Measurements from ENCODE around the gene SRGAP3. TPM values are rescaled to one million over a fixed set of nuclear protein-coding genes. Genes with fewer than 3 reads are reported as not detected.

The SRGAP3 gene
- total RNA-seq, 2 donors from 2014 or later = 2.6 to 12.8 TPM

- no peaks in the 10 kb centered on the region for H3K9me3 ChIP-seq
- no peak overlapping the region for H3K4me3 ChIP-seq
- no peak overlapping the region for H3K27ac ChIP-seq
- no peaks in the 10 kb centered on the region for H3K27me3 ChIP-seq (replicated peaks; ENCODE audit: insufficient read depth)
- H3K4me1 ChIP-seq (ENCODE audit: control insufficient read depth in 1 of 2, low read depth in 2 of 2) = no peaks in the 10 kb centered on the region
- TF ChIP-seq CTCF (IDR thresholded peaks at IDR 0.05) = no peak
- DNase-seq (ENCODE audit: low spot score) (no peak), ATAC-seq (ENCODE audit: insufficient number of reproducible peaks, low FRiP score, low read depth) (no peak)
- H3K36me3 ChIP-seq = no peaks in the 10 kb centered on the region
These were observed 125.6 kb downstream of the SRGAP3 start for GRCh38 chr3:9123840-9124239.

GRCh38 chr3:9122732-9123364, 126.6 kb downstream of the SRGAP3 start:
- no peak overlapping the region for H3K27ac ChIP-seq
- no peak for ATAC-seq (ENCODE audit: insufficient number of reproducible peaks, low FRiP score, low read depth)
- H3K27me3 ChIP-seq (replicated peaks; ENCODE audit: insufficient read depth) = no peaks in the 10 kb centered on the region
- H3K4me3 ChIP-seq = no peak overlapping the region
- no peak for TF ChIP-seq CTCF (IDR thresholded peaks at IDR 0.05)
- no peaks in the 10 kb centered on the region for H3K4me1 ChIP-seq (ENCODE audit: control insufficient read depth in 1 of 2, low read depth in 2 of 2)
- no peaks in the 10 kb centered on the region for H3K9me3 ChIP-seq
- DNase-seq (ENCODE audit: low spot score) = no peak
- H3K36me3 ChIP-seq = no peaks in the 10 kb centered on the region

GRCh38 chr3:9121366-9122001, 128.0 kb downstream of the SRGAP3 start:
- Histone ChIP-seq H3K27ac (no peak overlapping the region), H3K9me3 (no peaks in the 10 kb centered on the region), H3K36me3 (no peaks in the 10 kb centered on the region), H3K27me3 (replicated peaks; ENCODE audit: insufficient read depth) (no peaks in the 10 kb centered on the region), H3K4me1 (ENCODE audit: control insufficient read depth in 1 of 2, low read depth in 2 of 2) (no peaks in the 10 kb centered on the region), H3K4me3 (no peak overlapping the region)
- DNase-seq (ENCODE audit: low spot score) (no peak), ATAC-seq (ENCODE audit: insufficient number of reproducible peaks, low FRiP score, low read depth) (no peak)
- TF ChIP-seq CTCF (IDR thresholded peaks at IDR 0.05) = no peak

GRCh38 chr3:9119331-9119730, 130.1 kb downstream of the SRGAP3 start:
- no peaks in the 10 kb centered on the region for H3K4me1 ChIP-seq (ENCODE audit: control insufficient read depth in 1 of 2, low read depth in 2 of 2)

GRCh38 chr3:9118222-9118621, 131.2 kb downstream of the SRGAP3 start:
- TF ChIP-seq CTCF (IDR thresholded peaks at IDR 0.05) = no peak
- no peaks in the 10 kb centered on the region for H3K4me1 ChIP-seq (ENCODE audit: control insufficient read depth in 1 of 2, low read depth in 2 of 2)
- ATAC-seq (ENCODE audit: insufficient number of reproducible peaks, low FRiP score, low read depth) (no peak), DNase-seq (ENCODE audit: low spot score) (no peak)
- no peaks in the 10 kb centered on the region for H3K36me3 ChIP-seq
- no peak overlapping the region for H3K27ac ChIP-seq
- no peaks in the 10 kb centered on the region for H3K9me3 ChIP-seq
- no peak overlapping the region for H3K4me3 ChIP-seq
- no peaks in the 10 kb centered on the region for H3K27me3 ChIP-seq (replicated peaks; ENCODE audit: insufficient read depth)

More at GRCh38 chr3:9119331-9119730, 130.1 kb downstream of the SRGAP3 start:
- Histone ChIP-seq H3K36me3 (no peaks in the 10 kb centered on the region), H3K9me3 (no peaks in the 10 kb centered on the region), H3K4me3 (no peak overlapping the region), H3K27me3 (replicated peaks; ENCODE audit: insufficient read depth) (no peaks in the 10 kb centered on the region), H3K27ac (no peak overlapping the region)
- no peak for DNase-seq (ENCODE audit: low spot score)
- ATAC-seq (ENCODE audit: insufficient number of reproducible peaks, low FRiP score, low read depth) = no peak
- no peak for TF ChIP-seq CTCF (IDR thresholded peaks at IDR 0.05)

Measured in thoracic aorta (tissue), 2 donors.